ENCODE data around the gene ATP8A2. TPM values are rescaled to one million over a fixed set of nuclear protein-coding genes. Genes with fewer than 3 reads are reported as not detected.

Gene ATP8A2
- total RNA-seq, 1 donor from 2014 or later = 39.1 TPM

DNA sequence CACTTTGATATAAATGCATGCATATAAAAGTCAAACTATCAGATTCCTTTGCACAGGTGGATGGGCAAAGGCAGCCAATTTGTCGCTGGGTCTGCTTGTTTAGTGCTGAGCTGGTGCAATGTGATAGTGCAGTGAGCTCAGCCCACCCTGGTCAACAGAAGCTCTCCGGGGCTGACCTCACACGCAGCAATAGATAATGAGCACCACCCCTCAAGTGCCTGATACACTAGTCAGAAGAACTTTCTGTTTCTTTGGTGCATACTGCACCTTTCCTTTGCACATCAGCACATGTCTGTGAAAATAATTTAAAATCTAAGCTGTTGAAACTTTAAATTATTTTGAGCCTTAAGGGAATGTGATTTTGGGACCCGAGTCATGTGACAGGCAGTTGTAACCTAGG lies 20.2 kb downstream of the ATP8A2 start:
- peaks cover 3% of the 10 kb centered on the region for H3K36me3 Mint-ChIP-seq
- peaks cover 29% of the 10 kb centered on the region for H3K4me1 Mint-ChIP-seq
- no peak for DNase-seq (ENCODE audit: low spot score in 2 of 2, unreplicated experiment in 2 of 2)
- TF ChIP-seq CTCF (IDR thresholded peaks at IDR 0.05; ENCODE audit: unreplicated experiment) = no peak
- H3K4me3 Mint-ChIP-seq = no peak overlapping the region
- peaks cover 3% of the 10 kb centered on the region for H3K27me3 Mint-ChIP-seq (ENCODE audit: low read depth)
- peaks cover 10% of the 10 kb centered on the region for H3K9me3 Mint-ChIP-seq
- H3K27ac Mint-ChIP-seq = peak overlapping the region; percentile 62

GRCh38 chr13:25394402-25395060 lies 22.8 kb downstream of the ATP8A2 start:
- no peaks in the 10 kb centered on the region for H3K36me3 Mint-ChIP-seq
- no peak overlapping the region for H3K4me3 Mint-ChIP-seq
- no peaks in the 10 kb centered on the region for H3K27me3 Mint-ChIP-seq (ENCODE audit: low read depth)
- no peak for TF ChIP-seq CTCF (IDR thresholded peaks at IDR 0.05; ENCODE audit: unreplicated experiment)
- H3K9me3 Mint-ChIP-seq = peaks cover 10% of the 10 kb centered on the region
- peaks cover 29% of the 10 kb centered on the region for H3K4me1 Mint-ChIP-seq
- H3K27ac Mint-ChIP-seq = peak overlapping the region; percentile 52
- no peak for DNase-seq (ENCODE audit: low spot score in 2 of 2, unreplicated experiment in 2 of 2)

DNA sequence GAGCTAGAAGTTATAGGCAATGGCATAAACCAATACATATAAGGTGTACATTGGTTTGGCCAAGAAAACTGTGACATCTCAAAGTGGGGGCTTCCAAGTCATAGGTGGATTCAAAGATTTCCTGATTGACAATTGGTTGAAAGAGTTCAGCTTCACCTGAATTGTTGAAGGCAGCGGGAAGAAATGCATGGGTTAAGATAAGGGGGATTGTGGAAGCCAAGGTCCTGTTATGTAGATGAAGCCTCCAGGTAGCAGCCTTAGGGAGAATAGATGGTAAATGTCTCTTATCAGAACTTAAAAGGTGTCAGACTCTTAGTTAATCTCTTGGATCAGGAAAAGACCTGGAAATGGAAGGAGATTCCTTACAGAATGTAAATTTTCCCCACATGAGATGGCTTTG lies 26.0 kb downstream of the ATP8A2 start:
- H3K27me3 Mint-ChIP-seq (ENCODE audit: low read depth) = no peaks in the 10 kb centered on the region
- H3K9me3 Mint-ChIP-seq = peaks cover 10% of the 10 kb centered on the region
- no peak overlapping the region for H3K27ac Mint-ChIP-seq
- no peak for DNase-seq (ENCODE audit: low spot score in 2 of 2, unreplicated experiment in 2 of 2)
- peaks cover 21% of the 10 kb centered on the region for H3K4me1 Mint-ChIP-seq
- TF ChIP-seq CTCF (IDR thresholded peaks at IDR 0.05; ENCODE audit: unreplicated experiment) = no peak
- no peaks in the 10 kb centered on the region for H3K36me3 Mint-ChIP-seq
- no peak overlapping the region for H3K4me3 Mint-ChIP-seq

GRCh38 chr13:25400925-25401324 lies 29.2 kb downstream of the ATP8A2 start:
- Mint-ChIP-seq H3K4me1 (peaks cover 11% of the 10 kb centered on the region), H3K9me3 (no peaks in the 10 kb centered on the region), H3K4me3 (no peak overlapping the region), H3K36me3 (peaks cover 5% of the 10 kb centered on the region), H3K27ac (peak overlapping the region; percentile 58), H3K27me3 (ENCODE audit: low read depth) (peaks cover 7% of the 10 kb centered on the region)
- DNase-seq (ENCODE audit: low spot score in 2 of 2, unreplicated experiment in 2 of 2) = no peak
- no peak for TF ChIP-seq CTCF (IDR thresholded peaks at IDR 0.05; ENCODE audit: unreplicated experiment)

- H3K9me3 Mint-ChIP-seq = no peaks in the 10 kb centered on the region
- H3K27ac Mint-ChIP-seq = no peak overlapping the region
- no peak for DNase-seq (ENCODE audit: low spot score in 2 of 2, unreplicated experiment in 2 of 2)
- H3K27me3 Mint-ChIP-seq (ENCODE audit: low read depth) = peaks cover 7% of the 10 kb centered on the region
- peaks cover 5% of the 10 kb centered on the region for H3K36me3 Mint-ChIP-seq
- no peak overlapping the region for H3K4me3 Mint-ChIP-seq
- H3K4me1 Mint-ChIP-seq = peaks cover 11% of the 10 kb centered on the region
- TF ChIP-seq CTCF (IDR thresholded peaks at IDR 0.05; ENCODE audit: unreplicated experiment) = no peak
These were observed 30.2 kb downstream of the ATP8A2 start for GRCh38 chr13:25401958-25402357.

All from mesothelial cell of epicardium (in vitro differentiated cells).